GM19468 (cell line): ENCODE results near the gene GPM6B.
A peak's percentile ranks its signal among the peaks of the same experiment; 100 is the strongest.

Experiments
- ATAC-seq: cut with Tn5 transposase; IDR thresholded peaks from one replicate; pipeline ENCODE4 v1.9.1; 2021; ENCODE audit warnings: mild to moderate bottlenecking, moderate library complexity, moderate number of reproducible peaks; ENCODE audit not compliant: unreplicated experiment; ENCODE audit errors: extremely low read depth

The GPM6B gene

GRCh38 chrX:13774696-13775095 lies 42.2 kb downstream of the GPM6B start:
- no peak for ATAC-seq

- no peak for ATAC-seq
These were observed 46.8 kb downstream of the GPM6B start for GRCh38 chrX:13770013-13770535.

- no peak for ATAC-seq
These were observed 48.0 kb downstream of the GPM6B start for GRCh38 chrX:13768939-13769338.

GRCh38 chrX:13764765-13765164 lies 52.1 kb downstream of the GPM6B start:
- ATAC-seq = no peak

GRCh38 chrX:13764281-13764680 lies 52.6 kb downstream of the GPM6B start:
- ATAC-seq = no peak

GRCh38 chrX:13763489-13763888 lies 53.4 kb downstream of the GPM6B start:
- no peak for ATAC-seq

- ATAC-seq = peak; percentile 21
These were observed 55.1 kb downstream of the GPM6B start for GRCh38 chrX:13761606-13762414.

- ATAC-seq = no peak
These were observed 56.5 kb downstream of the GPM6B start for GRCh38 chrX:13760426-13760825.

GRCh38 chrX:13759152-13759718 lies 57.7 kb downstream of the GPM6B start:
- ATAC-seq = peak; percentile 48

- ATAC-seq = no peak
These were observed 60.5 kb downstream of the GPM6B start for GRCh38 chrX:13756381-13756780.

- ATAC-seq = no peak
These were observed 61.6 kb downstream of the GPM6B start for GRCh38 chrX:13755254-13755653.

GRCh38 chrX:13754765-13755164 lies 62.1 kb downstream of the GPM6B start:
- no peak for ATAC-seq

GRCh38 chrX:13752646-13753045 lies 64.2 kb downstream of the GPM6B start:
- ATAC-seq = peak; percentile 38

GRCh38 chrX:13752141-13752540 lies 64.8 kb downstream of the GPM6B start:
- no peak for ATAC-seq

GRCh38 chrX:13750812-13751211 lies 66.1 kb downstream of the GPM6B start:
- ATAC-seq = no peak

- no peak for ATAC-seq
These were observed 66.7 kb downstream of the GPM6B start for GRCh38 chrX:13750204-13750603.

GRCh38 chrX:13748486-13748885 lies 68.4 kb downstream of the GPM6B start:
- ATAC-seq = no peak

- ATAC-seq = no peak
These were observed 69.1 kb downstream of the GPM6B start for GRCh38 chrX:13747836-13748235.

- peak; percentile 88 for ATAC-seq
These were observed 74.3 kb downstream of the GPM6B start for GRCh38 chrX:13742397-13743176.

- no peak for ATAC-seq
These were observed 75.2 kb downstream of the GPM6B start for GRCh38 chrX:13741695-13742094.
